Subcutaneous abdominal adipose tissue (tissue), 5 donors: ENCODE measurements around the gene WBP2NL.

ENCODE experiments used
- H3K27ac ChIP-seq: one replicate; pipeline ENCODE4 v1.7.0; 2013; ENCODE audit warnings: low read depth, mild to moderate bottlenecking, inconsistent platforms, low read length, moderate library complexity
- H3K27me3 ChIP-seq, 5 donors: one replicate each; pipeline ENCODE4 v1.7.0; 2013; ENCODE audit warnings: low read length in 5 of 5, inconsistent platforms in 1 of 5; ENCODE audit not compliant: control insufficient read depth in 5 of 5, insufficient read depth in 4 of 5
- H3K36me3 ChIP-seq, 5 donors: one replicate each; pipeline ENCODE4 v1.7.0; 2013; ENCODE audit warnings: low read length in 5 of 5; ENCODE audit not compliant: control insufficient read depth in 5 of 5, insufficient read depth in 5 of 5
- H3K4me1 ChIP-seq, 5 donors: one replicate each; pipeline ENCODE4 v1.7.0; 2013; ENCODE audit warnings: low read length in 5 of 5, mild to moderate bottlenecking in 3 of 5, moderate library complexity in 1 of 5; ENCODE audit not compliant: control insufficient read depth in 5 of 5, insufficient read depth in 5 of 5
- H3K4me3 ChIP-seq, 5 donors: one replicate each; pipeline ENCODE4 v1.7.0; 2013; ENCODE audit warnings: low read length in 5 of 5, low read depth in 1 of 5
- H3K9ac ChIP-seq, 5 donors: one replicate each; pipeline ENCODE4 v1.7.0; 2013; ENCODE audit warnings: low read length in 5 of 5, mild to moderate bottlenecking in 4 of 5, moderate library complexity in 3 of 5
- H3K9me3 ChIP-seq, 5 donors: one replicate each; pipeline ENCODE4 v1.7.0; 2013; ENCODE audit warnings: low read length in 5 of 5; ENCODE audit not compliant: control insufficient read depth in 5 of 5
- donor health status: healthy.
- donor health status: healthy.
- donor health status: healthy.
- donor health status: healthy.
- donor health status: healthy.

The WBP2NL gene

DNA sequence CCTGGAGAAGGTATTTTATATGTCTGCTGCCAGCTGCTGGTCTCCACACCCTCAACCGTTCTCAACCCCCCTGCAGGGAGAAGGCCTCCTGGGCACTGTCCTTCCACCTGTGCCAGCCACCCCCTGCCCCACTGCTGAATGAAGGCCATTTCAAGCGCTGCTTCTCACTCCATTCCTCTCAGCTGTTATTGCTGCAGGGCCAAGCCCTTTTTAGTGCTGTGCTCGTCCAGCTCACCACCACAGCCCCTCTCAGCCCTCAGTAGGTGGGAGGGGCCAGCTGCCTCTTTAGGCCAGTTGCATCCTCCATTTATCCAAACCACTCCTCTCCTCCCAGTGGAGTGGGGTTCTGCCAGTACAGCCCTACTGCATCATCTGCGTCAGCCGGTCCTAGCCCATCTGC, 1.8 kb upstream of the WBP2NL start:
- Histone ChIP-seq H3K36me3 (peaks cover 0 to 9% (median 0%) of the 10 kb centered on the region in 5 donors), H3K27ac (no peak overlapping the region), H3K4me3 (no peak overlapping the region), H3K27me3 (peaks cover 0 to under 1% (median 0%) of the 10 kb centered on the region in 5 donors), H3K9me3 (peaks cover 0 to 10% (median 0%) of the 10 kb centered on the region in 5 donors), H3K9ac (no peak overlapping the region), H3K4me1 (peaks cover 0 to 20% (median 13%) of the 10 kb centered on the region in 5 donors)

DNA sequence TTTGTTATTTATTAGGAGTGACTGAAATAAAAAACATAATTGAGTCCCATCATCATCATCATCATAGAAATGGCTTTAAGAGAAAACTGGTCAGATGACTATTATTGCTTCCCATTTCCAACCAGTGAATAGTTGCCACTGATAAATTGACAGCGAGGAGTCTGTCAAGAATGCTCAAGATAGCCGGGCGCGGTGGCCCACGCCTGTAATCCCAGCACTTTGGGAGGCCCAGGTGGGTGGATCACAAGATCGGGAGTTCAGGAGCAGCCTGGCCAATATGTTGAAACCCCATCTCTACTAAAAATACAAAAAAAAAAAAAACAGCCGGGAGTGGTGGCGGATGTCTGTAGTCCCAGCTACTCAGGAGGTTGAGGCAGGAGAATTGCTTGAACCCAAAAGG, 1.9 kb downstream of the WBP2NL start:
- peaks cover 0 to 12% (median 0%) of the 10 kb centered on the region in 5 donors for H3K9me3 ChIP-seq
- no peak overlapping the region for H3K4me3 ChIP-seq
- peaks cover 0 to 20% (median 13%) of the 10 kb centered on the region in 5 donors for H3K4me1 ChIP-seq
- no peak overlapping the region for H3K9ac ChIP-seq
- H3K27me3 ChIP-seq = no peaks in the 10 kb centered on the region
- peaks cover 0 to 9% (median 0%) of the 10 kb centered on the region in 5 donors for H3K36me3 ChIP-seq
- no peak overlapping the region for H3K27ac ChIP-seq

DNA sequence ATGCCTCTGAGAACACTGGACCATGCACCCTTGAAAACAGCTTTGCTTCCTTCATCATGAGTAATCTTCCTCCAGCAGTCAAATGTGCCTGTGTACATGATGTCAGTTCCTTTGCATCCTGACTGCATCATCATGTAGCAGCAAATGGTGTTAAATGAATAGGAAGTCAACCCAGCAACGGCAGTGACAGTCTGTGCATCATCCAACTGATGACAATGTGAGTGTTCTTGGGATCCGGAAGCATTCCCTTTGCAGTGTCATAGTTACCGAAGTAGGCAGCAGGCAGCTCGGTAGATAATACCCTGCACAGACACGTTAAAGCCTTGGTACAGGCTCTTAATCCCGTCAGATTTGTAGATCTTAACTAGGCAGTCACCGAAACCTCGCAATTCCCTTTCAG, 2.5 kb downstream of the WBP2NL start:
- no peak overlapping the region for H3K9ac ChIP-seq
- no peaks in the 10 kb centered on the region for H3K27me3 ChIP-seq
- H3K36me3 ChIP-seq = peaks cover 0 to 9% (median 0%) of the 10 kb centered on the region in 5 donors
- peaks cover 0 to 20% (median 13%) of the 10 kb centered on the region in 5 donors for H3K4me1 ChIP-seq
- no peak overlapping the region for H3K27ac ChIP-seq
- H3K9me3 ChIP-seq = peaks cover 0 to 15% (median 0%) of the 10 kb centered on the region in 5 donors
- no peak overlapping the region for H3K4me3 ChIP-seq

DNA sequence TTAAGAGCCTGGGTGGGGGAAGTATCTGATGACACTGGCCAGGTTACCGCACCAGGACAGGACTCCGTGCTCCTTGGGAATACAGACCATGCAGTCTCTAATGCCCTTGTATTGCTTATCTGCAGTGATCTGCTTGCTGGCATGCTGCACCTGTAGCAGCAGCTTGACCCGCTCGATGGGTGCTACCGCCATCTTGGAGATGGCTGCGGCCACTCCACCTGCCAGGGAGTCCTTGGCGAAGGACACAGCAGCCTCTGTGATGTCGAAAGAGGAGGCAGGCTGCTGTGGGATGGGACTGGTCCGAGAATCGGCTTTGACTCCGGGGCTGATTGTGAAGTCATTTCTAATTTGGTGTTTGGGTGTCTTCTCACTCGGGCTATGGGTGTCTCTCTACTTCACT, 3.1 kb downstream of the WBP2NL start:
- no peaks in the 10 kb centered on the region for H3K27me3 ChIP-seq
- no peak overlapping the region for H3K4me3 ChIP-seq
- H3K9me3 ChIP-seq = peaks cover 0 to 15% (median 0%) of the 10 kb centered on the region in 5 donors
- H3K4me1 ChIP-seq = peaks cover 0 to 20% (median 13%) of the 10 kb centered on the region in 5 donors
- peaks cover 0 to 9% (median 0%) of the 10 kb centered on the region in 5 donors for H3K36me3 ChIP-seq
- no peak overlapping the region for H3K9ac ChIP-seq
- no peak overlapping the region for H3K27ac ChIP-seq

DNA sequence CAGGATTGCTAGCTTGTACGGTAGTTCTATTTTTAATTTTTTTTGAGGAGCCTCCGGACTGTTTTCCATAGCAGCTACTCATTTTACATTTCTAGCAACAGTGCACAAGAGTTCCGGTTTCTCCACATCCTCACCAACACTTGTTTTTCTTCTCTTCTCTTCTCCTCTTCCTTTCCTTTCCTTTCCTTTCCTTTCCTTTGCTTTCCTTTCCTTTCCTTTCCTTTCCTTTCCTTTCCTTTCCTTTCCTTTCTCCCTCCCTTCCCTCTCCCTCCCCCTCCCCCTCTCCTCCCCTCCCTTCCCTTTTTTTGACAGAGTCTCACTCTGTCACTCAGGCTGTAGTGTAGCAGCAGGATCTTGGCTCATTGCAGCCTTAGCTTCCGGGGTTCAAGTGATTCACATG, 9.3 kb downstream of the WBP2NL start:
- no peak overlapping the region for H3K27ac ChIP-seq
- peaks cover 0 to 17% (median 11%) of the 10 kb centered on the region in 5 donors for H3K9me3 ChIP-seq
- H3K27me3 ChIP-seq = no peaks in the 10 kb centered on the region

DNA sequence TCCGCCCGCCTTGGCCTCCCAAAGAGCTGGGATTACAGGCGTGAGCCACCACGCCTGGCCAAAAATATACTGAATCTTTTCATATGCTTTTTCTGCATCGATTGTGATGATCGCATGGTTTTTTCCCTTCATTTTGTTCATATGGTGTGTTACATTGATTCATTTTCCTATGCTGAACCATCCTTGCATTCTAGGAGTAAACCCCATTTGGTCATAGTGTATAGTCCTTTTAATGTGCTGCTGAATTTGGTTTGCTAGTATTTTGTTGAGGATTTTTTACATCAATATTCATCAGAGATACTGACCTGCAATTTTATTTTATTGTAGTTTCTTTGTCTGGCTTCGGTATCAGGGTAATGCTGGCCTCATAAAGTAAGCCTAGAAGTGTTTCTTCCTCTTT, 12.2 kb downstream of the WBP2NL start:
- Histone ChIP-seq H3K36me3 (no peaks in the 10 kb centered on the region), H3K9me3 (peaks cover 0 to 17% (median 8%) of the 10 kb centered on the region in 5 donors), H3K27ac (no peak overlapping the region), H3K27me3 (no peaks in the 10 kb centered on the region), H3K4me1 (no peaks in the 10 kb centered on the region), H3K9ac (no peak overlapping the region), H3K4me3 (no peak overlapping the region)

More for the DNA sequence above, 9.3 kb downstream of the WBP2NL start:
- Histone ChIP-seq H3K36me3 (no peaks in the 10 kb centered on the region), H3K9ac (no peak overlapping the region), H3K4me1 (no peaks in the 10 kb centered on the region), H3K4me3 (no peak overlapping the region)

DNA sequence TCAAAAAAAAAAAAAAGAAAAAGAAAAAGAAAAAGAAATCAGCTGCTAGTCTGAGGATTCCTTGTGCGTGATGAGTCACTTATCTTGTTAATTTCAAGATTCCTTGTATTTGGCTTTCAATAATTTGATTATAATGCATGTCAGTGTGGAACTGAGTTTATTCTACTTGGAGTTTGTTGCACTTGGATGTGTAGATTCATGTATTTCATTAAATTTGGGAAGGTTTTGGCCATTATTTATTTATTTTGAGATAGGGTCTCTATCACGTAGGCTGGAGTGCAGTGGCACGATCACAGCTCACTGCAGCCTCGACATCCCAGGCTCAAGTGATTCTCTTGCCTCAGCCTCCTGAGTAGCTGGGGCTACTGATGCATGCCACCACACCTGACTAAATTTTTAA, 14.8 kb downstream of the WBP2NL start:
- Histone ChIP-seq H3K4me3 (no peak overlapping the region), H3K9me3 (peaks cover 0 to 17% (median 8%) of the 10 kb centered on the region in 5 donors), H3K27me3 (no peaks in the 10 kb centered on the region), H3K27ac (no peak overlapping the region), H3K4me1 (no peaks in the 10 kb centered on the region), H3K9ac (no peak overlapping the region), H3K36me3 (no peaks in the 10 kb centered on the region)

DNA sequence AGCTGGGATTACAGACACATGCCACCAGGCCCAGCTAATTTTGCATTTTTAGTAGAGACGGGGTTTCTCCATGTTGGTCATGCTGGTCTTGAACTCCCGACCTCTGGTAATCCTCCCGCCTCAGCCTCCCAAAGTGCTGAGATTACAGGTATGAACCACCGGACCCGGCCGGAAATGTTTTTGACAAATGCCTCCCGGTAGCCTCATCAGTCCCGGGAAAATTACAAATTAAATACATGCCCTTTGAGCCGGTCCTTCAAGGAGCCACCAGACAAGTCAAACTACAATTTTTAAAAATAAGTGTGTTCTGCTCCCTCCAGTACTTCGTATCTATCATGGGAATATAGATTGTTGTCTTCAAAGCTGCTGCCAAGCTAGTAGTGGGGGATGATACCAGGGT, 17.5 kb downstream of the WBP2NL start:
- Histone ChIP-seq H3K36me3 (no peaks in the 10 kb centered on the region), H3K9me3 (peaks cover 0 to 4% (median under 1%) of the 10 kb centered on the region in 5 donors), H3K4me3 (no peak overlapping the region), H3K9ac (no peak overlapping the region), H3K4me1 (no peaks in the 10 kb centered on the region), H3K27me3 (no peaks in the 10 kb centered on the region), H3K27ac (no peak overlapping the region)

DNA sequence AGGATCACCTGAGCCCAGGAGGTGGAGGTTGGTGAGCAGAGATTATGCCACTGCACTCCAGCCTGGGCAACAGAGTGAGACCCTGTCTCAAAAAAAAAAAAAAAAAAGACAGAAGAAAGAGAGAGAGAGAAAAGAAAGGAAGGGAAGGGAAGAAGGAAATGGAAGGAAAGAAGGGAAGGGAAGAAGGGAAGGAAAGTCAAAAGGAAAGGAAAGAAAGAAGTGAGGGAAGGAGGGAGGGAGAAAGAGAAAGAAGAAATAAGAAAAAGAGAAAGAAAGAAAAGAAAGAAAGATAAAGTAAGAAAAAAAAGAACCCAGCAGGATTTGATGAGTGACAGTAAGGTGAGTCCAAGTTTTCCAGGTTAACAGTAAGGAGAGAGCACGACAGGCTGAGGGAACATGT, 19.6 kb downstream of the WBP2NL start:
- no peaks in the 10 kb centered on the region for H3K27me3 ChIP-seq

DNA sequence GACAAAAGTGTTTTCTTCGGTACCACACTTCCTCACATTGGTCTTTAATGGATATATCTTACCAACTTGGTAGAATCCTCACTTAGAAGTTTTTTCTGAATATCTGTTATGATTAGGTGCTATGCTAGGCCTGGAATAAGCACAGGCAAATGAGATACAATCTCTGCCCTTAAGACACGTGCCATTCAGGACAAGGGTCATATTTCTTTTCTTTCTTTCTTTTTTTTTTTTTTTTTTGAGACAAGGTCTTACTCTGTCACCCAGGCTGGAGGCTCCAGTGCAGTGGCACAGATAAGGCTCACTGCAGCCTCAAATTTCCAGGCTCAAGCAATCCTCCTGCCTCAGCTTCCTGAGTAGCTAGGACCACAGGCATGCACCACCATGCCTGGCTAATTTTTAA, 23.0 kb downstream of the WBP2NL start:
- no peaks in the 10 kb centered on the region for H3K4me1 ChIP-seq
- no peaks in the 10 kb centered on the region for H3K36me3 ChIP-seq
- H3K27ac ChIP-seq = no peak overlapping the region
- H3K9ac ChIP-seq = no peak overlapping the region
- H3K9me3 ChIP-seq = peaks cover 0 to 3% (median 0%) of the 10 kb centered on the region in 5 donors
- no peaks in the 10 kb centered on the region for H3K27me3 ChIP-seq
- H3K4me3 ChIP-seq = no peak overlapping the region

More for the DNA sequence above, 19.6 kb downstream of the WBP2NL start:
- Histone ChIP-seq H3K4me3 (no peak overlapping the region), H3K9ac (no peak overlapping the region), H3K36me3 (no peaks in the 10 kb centered on the region), H3K4me1 (no peaks in the 10 kb centered on the region), H3K27ac (no peak overlapping the region), H3K9me3 (peaks cover 0 to 3% (median 0%) of the 10 kb centered on the region in 5 donors)
